Measurements from ENCODE around the gene ADAM15.

ADAM15 gene

GRCh38 chr1:155108296-155108695 lies 57.2 kb downstream of the ADAM15 start:
- TF ChIP-seq CTCF (IDR thresholded peaks at IDR 0.05; ENCODE audit: extremely low read depth, missing control alignments), result no peak
- no peak for DNase-seq (ENCODE audit: low spot score)

GRCh38 chr1:155110381-155110780 lies 59.3 kb downstream of the ADAM15 start:
- no peak for DNase-seq (ENCODE audit: low spot score)
- TF ChIP-seq CTCF (IDR thresholded peaks at IDR 0.05; ENCODE audit: extremely low read depth, missing control alignments), result no peak

GRCh38 chr1:155110826-155111225 lies 59.7 kb downstream of the ADAM15 start:
- TF ChIP-seq CTCF (IDR thresholded peaks at IDR 0.05; ENCODE audit: extremely low read depth, missing control alignments), result no peak
- DNase-seq (ENCODE audit: low spot score), result no peak
